Mucosa of gallbladder (tissue), 1 donor: Measurements from ENCODE around the gene NSFL1C. TPM values are rescaled to one million over a fixed set of nuclear protein-coding genes. Genes with fewer than 3 reads are reported as not detected.

Source experiments
- DNase-seq: peaks from one replicate; pipeline ENCODE4 v3.0.0-alpha.2; 2020; ENCODE audit warnings: low spot score
- total RNA-seq: library from RNA; stranded (reverse); gene quantifications from one replicate; pipeline ENCODE4 v1.2.1, GENCODE V29; 2021
- donor health status: DM: no; HTN: no; CAD: no.

The NSFL1C gene
- total RNA-seq, 1 donor from 2014 or later: 77.5 TPM

DNA sequence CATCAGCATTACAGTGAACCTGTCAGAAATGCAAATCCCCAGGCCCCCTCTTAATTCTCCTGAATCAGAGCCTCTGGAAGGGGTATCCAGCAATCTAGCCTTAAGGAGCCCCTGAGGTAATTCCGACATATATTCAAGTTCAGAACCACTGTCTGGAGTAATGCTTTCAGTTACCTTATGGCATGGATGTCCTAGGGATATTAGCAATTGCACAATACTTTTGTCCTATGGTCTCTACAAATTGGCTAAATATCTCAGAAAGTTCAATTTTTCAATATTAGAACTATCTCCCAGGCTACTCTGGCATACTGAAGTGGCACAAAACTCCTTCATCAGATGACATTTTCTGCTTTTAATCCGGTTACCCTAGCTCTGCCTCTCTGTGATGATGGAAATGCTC lies 6.4 kb downstream of the NSFL1C start:
- DNase-seq: no peak

DNA sequence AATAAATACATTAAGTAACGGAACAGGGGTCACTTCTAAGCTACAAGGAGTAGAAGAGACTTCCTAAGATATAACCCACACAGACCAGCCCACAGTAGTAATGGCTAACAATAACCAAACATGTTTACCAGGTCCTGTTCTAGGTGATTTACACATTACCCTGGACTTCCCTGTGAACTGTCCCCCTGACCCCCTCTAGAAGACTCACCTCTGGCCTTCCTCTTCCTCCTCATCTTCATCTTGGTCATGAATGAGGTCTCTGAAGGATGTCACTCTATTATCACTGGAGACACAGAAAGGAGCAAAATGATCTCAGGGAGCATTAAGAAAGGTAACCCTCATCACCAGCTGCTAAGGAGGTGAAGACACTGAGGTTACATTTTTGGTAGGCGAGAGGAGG lies 8.7 kb downstream of the NSFL1C start:
- no peak for DNase-seq

DNA sequence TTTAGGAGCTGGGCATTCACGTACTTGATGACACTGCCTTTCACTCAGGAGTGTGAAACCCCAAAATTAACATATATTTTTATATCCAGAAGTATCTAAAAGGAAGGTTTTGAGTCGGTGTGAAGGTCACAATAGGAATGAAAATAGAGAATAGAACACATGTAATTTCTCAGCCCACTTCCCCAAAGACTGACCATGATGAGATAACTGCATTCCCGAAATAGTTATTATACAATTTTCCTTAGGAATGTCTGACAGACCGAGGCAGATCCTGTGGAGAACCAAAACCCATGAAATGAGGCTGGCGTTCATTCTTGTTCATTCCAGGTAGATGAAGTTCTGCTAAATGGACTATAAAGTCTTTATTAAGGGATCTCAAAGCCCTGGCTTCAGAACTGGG lies 10.3 kb downstream of the NSFL1C start:
- no peak for DNase-seq

DNA sequence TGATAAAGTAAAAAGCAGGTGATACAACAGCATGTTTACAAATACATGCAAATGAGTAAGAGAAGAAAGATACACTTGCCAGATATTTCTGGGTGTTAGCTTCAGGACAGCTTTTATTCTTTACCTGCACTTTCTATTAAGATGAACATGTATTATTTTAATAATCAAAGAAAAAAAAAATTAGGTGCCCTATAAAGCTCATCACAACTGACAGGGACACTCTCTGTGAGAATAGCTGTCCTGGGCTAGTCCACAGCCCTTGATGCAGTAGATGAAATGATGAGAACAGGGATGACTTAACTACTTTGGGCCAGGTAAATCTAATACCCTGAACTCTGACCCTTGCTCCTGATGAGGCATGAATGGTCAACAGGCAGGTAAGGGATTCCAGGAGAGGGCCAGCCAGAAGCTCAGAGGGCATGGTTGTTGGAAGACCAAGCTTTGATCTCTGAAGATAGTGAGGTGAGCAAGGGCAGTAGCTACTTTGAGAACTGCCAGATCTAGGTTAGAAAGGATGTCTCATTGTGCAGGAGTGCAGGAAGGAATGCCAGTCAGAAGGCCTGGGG lies 15.6 kb downstream of the NSFL1C start:
- no peak for DNase-seq

DNA sequence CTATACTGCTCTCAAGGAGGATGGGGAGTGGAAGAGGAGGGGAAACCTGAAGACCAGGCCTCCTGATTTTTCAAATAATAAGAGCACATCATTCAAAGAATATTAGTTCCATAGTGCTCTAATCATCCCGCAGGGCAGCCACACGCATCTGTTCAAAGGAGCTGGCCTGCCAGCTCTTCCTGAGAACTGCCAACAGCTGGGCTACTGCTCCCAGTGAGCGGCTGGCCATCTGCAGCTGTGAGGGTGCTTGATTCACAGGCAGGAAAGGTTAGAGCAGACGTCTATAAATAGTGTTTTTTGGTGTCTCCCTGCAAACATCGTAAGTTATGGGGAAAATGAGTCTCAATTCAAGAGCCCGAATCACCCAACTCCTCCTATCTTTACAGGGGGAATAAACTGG lies 17.3 kb downstream of the NSFL1C start:
- DNase-seq: no peak

DNA sequence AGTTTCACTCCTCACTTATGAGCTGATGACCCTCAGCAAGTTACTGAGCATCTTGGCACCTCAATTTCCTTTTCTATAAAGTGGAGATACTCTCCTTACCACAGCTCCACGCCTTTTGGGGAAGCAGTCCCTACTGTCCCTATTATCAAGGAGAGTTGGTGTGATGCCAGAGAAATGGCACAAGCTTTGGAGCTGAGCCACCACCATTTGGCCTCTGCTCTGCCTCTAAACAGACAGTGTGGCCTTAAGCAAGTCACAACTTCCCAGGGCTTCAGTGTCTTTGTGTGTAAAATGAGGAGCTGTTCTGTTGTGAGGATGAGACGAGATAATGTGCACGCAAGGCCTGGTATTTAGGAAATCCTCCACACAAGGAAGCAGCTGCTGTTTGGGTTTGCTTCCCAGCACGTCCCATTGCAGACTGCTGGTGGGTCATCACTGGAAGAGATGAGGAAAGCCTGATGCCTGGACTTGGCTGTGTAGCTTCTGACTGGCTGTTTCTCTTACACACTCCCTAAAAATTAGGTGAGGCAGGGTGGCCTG lies 18.5 kb downstream of the NSFL1C start:
- DNase-seq: no peak

DNA sequence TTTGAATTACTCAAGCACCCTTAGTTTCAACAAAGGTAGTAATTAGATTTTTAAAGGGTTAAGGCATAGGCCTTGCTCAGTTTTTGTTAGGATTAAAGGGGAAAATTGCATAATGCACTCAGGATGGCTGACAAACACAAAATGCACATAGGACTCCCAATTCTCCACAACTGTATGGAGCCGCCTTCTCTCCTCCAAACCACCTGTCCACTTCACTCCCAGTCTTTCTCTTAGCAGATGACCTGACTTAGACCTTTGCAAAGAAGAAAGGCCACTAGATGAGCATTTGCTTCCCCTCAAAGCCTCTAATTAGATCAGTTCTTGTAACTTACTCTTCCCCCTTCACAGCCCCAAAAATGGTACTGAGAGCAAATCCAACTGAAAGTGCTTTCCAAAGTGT lies 20.1 kb downstream of the NSFL1C start:
- DNase-seq: no peak

DNA sequence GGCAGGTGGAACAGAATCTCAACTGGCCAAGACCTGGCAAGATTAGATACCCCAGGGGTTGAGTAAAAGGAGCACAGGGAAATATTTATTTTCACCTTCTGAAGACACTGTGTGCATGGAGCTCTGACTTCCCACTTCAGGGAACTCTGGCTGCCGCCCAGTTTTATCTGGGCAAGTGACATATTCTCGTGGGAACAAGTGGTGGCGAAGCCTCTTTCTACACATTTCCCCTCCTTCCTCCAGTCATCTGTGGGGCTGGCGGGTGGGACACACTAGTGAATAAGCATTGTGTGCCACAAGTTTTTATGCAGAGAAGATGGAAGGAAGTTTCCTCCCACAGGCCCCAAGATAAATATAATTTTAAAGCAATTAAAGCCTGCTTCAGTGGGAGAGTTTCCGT lies 23.6 kb downstream of the NSFL1C start:
- DNase-seq: no peak

DNA sequence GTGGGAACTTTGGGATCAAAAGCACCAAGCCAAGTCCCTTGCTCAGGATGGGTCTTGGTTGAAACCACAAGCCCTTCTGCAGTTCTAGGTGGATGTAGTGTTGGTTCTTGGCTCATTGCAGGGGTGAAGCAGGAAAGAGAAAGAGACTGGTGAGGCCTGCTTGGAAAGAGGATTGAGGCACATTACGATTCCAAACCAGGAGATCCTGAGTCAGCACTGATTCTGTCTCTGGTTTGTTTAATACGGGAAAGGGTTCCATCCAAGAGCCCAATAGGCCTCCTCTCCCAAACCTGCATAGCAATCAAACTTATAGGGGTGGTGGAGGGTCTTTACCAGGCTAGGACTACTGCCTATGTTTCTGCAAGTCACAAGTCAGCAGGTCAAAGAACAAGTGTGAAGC lies 24.3 kb downstream of the NSFL1C start:
- DNase-seq: no peak

DNA sequence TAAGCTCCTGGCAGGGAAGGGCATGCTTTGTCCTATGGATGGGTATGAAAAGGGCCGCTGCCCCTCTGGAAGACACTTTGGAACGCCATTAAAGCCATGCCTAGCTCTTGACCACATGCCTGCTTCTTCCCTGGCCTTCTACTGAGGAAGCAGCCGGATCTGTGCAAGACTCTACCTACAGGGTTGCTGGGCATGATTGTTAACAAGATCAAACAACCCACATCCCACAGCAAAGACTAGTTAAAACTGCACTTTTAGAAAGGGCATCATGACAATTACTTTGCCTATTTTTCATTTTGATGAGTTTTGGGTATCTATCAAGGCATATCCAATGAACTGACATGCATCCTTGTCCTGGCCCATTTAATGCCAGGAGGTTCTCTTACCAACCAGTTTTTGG lies 25.5 kb downstream of the NSFL1C start:
- no peak for DNase-seq

DNA sequence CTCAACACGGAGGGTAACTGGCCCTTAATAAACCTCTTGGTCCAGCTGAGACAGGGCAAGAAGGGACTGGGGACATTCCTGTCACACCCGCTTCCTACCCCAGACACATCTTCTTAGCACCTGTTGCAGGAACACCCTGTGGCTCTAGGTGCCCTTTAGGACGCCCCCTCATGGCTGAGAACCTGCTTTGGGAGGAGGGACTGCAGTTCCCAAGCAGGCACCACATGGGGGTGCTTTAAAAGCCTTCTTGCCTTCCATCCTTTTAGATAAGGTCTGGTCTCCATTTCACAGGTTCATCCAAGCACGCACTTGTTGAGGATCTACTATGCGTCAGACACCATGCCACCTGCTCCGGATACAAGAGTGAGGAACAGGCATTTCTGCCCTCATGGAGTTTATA lies 26.6 kb downstream of the NSFL1C start:
- DNase-seq: no peak

DNA sequence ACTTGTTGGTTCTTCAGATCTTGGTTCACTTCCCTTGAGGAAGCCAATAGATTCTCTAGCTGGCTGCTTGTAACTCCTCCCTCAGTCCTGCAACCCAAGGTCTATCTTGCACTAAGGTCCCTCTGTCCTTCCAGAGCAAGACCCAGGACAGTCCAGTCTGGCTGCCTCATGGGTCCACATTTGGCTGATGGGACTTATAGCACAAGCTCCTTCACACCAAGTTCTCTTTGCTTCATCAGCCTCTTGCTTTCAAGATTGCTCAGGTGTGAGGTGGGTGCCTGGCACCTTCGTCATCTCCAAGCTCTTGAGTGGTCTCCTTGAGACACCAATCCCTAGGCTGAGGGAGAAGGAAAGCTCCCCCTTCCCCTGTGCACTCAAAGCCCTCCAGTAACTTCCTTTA lies 28.3 kb downstream of the NSFL1C start:
- DNase-seq: no peak

DNA sequence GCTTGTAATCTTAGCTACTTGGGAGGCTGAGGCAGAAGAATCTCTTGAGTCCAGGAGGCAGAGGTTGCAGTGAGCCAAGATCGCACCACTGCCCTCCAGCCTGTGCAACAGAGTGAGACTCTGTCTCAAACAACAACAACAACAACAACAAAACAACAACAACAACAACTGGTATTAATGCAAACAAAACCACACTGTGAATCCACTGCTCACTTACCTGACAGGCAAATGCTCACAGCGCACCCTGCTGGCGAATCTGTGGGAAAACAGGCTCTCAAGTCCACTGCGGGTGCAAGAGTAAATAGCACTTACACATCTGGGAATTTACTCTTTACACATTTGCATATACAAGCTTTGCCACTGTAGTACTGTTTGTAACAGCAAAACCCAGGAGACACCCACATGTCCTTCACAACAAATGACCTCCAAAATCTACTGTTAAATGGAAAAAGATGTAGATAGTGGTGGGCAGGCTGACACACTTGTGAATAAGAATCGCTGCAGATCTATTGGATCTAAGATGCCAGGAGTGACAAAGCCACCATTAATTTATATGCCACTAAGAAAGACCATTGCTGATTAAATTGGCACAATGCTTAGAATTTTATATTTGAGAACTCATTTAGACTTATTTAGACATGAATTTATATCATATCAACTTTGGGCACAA lies 29.3 kb downstream of the NSFL1C start:
- DNase-seq: peak; percentile 72

DNA sequence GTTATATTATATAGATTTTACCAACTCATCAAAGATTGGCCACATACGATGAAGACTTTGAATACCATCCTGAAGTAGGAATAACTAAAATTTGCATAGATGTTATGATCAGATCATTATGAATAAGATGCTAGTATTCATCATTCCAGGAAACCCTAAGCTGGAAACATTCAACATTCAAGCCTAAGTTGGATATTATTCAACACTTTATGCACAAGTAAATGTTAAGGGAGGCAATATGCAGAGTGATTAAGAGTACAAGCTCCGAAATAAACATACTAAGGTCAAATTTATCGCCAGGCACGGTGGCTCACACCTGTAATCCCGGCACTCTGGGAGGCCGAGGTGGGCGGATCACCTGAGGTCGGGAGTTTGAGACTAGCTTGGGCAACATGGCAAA lies 30.4 kb downstream of the NSFL1C start:
- no peak for DNase-seq

DNA sequence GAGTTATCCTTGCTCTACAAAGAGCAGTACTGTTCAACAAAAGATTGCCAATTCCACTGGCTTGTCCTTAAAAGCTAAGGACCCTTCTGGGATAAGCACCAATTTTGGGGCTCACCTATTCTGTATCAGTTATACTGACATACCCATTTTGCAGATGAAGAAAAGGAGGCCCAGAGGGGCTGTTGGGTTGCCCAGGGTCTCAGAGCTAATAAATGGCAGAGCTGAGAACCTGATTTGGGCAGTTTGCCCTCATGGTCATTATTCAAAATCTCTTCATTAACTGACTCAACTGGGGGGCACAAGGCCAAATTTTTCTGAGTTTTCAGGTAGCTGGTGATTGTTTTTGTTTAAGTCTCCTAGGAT lies 31.3 kb downstream of the NSFL1C start:
- DNase-seq: no peak

DNA sequence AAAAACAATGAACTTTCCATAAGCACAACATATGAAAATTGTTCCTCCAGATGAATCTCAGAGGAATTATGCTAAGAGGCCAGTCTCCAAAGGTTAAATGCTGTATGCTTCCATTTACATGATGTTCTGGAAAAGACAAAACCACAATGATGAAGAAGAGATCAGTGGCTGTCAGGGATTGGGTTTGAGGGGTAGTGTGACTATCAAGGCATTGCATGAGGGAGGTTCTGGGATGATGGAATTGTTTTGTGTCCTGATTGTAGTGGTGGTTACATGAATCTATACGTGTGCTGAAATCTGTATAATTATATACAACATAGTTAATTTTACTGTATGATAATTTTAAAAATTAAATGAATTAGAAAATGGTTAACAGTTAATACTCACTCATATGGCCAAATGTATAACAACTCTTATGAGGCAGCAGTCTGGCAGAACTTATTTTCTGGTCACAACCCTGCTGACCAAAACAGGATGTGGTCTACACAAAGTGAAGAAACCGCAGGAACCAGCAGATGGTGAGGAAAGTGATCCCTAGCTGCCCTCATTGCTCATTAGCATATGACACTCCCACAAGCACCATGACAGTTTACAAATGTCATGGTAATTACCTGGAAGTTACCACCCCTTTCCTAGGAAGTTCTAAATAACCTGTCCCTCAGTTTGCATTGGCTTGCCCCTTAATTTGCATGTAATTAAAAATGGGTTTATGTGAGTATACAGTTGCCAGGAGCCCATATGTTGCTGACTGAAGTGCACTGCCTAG lies 31.9 kb downstream of the NSFL1C start:
- DNase-seq: peak; percentile 49

DNA sequence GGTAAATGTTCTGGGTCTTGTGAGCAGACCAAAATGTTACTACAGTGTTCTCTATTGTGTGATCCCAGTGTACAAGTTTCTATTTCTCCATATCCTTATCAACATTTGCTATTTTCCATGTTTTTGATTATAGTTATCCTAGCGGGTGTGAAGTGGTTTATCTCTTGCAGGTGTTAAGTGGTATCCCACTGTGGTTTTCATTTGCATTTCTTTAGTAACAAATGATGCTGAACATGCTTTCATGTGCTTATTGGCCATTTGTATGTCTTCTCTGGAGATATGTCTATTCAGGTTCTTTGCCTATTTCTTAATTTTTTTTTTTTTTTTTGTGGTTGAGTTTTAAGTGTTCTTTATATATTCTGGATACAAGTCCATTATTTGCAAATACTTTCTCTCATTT lies 35.5 kb downstream of the NSFL1C start:
- DNase-seq: no peak

DNA sequence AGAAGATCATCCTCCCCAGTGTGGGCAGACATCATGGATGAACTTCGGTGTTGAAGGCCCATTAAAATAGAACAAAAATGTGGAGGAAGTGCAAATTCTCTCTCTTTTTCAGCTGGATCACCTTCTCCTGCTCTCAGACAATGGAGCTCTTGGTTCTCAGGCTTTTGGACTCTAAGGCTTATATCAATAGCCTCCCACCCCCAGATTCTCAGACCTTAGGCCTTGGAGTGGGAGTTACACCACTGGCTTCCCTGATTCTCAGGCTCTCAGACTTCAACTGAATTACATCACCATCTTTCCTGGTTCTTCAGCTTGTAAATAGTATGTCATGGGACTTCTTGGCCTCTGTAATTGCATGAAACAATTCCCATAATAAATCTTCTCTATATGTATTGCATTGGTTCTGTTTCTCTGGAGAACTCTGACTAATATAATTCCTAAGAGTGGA lies 36.6 kb downstream of the NSFL1C start:
- no peak for DNase-seq

DNA sequence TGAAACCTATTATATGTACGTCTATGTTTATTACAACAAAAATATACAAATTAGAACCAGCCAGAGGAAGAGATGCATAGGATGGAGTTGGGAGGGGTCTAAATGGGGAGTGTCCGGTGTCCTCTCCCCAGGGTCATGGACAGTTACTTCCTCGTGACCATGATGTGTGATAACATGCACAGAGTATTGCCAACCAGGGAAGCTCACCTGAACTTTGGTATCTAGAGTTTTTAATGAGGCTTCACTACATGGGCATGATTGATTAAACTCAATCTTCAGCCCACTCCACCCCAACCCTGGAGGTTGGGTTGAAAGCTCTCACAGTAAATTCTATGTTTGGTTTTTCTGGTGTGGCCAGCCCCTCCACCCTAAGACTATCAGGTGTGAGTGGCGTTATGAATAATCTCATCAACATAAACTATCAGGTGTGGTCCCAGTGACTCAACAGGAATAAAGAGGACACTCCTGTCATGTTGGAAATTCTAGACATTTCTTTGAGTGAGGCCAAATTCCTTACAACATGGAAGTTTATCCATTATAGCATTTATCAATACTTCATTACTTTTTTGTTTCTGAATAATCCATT lies 37.4 kb downstream of the NSFL1C start:
- DNase-seq: no peak

DNA sequence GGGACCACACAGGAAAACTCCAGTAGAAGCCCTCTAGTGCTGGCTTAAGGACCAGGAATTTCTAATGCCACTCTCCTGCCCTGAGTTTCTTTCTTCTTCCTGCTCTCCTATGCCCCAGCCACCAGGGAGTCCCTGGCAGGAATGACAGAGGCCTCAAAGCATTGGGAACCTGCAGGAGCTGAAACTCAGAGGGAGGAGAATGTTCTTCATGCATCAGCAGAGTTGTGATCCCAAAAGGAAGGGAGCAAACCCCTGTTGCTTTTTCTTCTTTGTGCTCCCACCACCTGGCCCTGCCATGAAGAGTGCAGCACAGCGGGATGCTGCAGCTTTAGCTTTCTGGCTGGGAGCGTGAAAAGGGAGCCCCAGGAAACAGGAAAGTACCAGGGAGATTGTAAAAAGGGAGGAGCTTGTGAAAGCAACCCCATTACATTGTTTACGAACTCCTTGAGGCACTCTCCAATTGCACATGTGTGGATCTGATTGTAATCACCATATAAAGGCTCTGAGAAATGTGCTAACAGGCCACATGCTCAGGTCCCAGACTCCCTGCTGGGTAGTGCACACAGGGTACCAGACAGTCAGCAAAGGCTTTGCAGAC lies 39.1 kb downstream of the NSFL1C start:
- DNase-seq: no peak

DNA sequence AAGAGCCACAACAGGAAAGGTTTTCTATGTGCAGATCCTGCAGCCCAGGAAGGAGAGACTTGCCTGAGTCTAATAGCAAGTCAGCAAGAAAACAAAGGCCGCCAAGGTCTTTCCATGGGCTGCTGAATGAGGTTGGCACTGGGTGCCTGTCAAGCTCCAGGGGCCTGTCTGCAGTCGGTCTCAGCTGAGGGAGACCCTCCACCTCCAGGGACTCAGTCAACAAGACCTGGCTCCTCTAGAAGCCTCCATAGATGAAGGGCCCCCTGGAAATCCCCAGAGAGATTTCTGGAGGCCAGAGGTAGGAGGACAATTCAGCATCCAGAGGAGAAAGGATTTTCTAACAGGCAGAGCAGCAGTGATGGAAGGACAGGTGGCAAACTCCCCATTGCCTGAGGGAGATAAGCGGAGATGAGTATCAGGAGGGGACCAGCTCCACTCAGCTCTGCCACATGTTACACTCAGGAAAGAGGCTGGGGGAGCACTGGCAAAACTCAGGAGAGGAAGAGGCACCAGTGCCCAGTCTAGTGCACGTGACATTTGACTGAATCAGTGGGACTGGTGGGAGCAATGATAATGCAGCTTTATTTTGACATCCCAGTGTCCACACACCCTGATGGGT lies 40.3 kb downstream of the NSFL1C start:
- no peak for DNase-seq

DNA sequence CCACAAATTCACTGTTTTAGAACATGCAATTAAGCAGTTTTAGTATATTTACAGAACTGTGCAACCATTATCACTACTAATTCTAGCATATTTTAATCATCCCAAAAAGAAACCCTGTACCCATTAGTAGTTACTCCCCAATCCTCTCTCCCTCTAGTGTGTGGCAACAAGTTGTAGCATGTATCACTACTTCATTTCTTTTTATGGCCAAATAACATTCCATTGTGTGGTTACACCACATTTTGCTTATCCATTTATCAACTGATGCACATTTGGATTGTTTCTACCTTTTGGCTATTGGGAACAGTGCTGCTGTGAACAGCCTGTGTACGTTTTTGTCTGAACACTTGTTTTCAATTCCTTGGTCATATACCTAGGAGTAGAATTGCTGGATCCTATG lies 42.3 kb downstream of the NSFL1C start:
- DNase-seq: no peak
